Measurements from ENCODE around the gene NDUFAF2.
"Not testable (repeated sequence)": the region's sequence is repeated elsewhere in the genome, so short reads cannot be mapped to it uniquely, and the experiment has no call there.

The NDUFAF2 gene

GRCh38 chr5:60993875-60994571 lies 49.0 kb downstream of the NDUFAF2 start:
- no peak for DNase-seq

- DNase-seq: no peak
Measured at GRCh38 chr5:60996368-60996767, 51.4 kb downstream of the NDUFAF2 start.

- DNase-seq: no peak
Measured at GRCh38 chr5:60997721-60998120, 52.7 kb downstream of the NDUFAF2 start.

DNA sequence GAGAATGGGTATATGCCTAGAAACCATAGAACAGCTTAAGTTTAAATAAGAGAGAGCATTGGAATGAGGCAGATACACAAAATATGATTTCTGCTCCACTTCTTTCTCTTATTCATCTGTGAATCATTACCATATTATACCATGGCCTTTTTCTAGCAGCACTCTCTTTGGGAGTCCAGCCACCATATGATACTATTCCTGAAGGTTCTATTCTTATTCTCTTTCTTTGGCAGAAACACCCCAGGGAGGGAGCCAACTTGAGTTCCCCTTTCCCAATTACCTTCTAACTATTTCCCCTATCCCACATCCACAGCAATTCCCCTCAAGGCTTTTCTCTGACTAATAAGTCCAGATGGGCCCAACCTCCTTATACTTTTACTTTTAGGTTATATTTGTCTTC lies 55.9 kb downstream of the NDUFAF2 start:
- no peak for DNase-seq

- DNase-seq: no peak
Measured at GRCh38 chr5:61001647-61002046, 56.6 kb downstream of the NDUFAF2 start.

- no peak for DNase-seq
Measured at GRCh38 chr5:61002611-61003355, 57.8 kb downstream of the NDUFAF2 start.

DNA sequence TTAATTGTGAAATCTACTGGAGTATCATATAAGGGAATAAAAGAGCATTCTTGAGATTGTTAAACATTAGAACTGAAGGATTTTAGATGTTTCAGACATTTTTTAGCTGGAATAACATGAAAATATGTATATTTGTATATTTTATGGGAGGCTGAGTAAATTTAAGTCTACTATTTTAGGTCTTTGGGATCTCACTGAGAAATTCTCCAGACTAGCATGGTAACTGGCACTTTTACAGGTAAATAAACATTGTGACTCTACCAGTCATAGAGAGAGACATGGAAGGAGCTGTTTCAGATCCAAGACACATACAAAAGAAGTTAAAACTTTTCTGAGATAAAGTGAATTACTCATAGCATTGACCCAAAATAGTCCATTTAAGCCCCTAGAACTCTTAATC lies 59.4 kb downstream of the NDUFAF2 start:
- DNase-seq: no peak

GRCh38 chr5:61009907-61010306 lies 64.9 kb downstream of the NDUFAF2 start:
- DNase-seq: no peak

- DNase-seq: no peak
Measured at GRCh38 chr5:61010467-61011454, 65.8 kb downstream of the NDUFAF2 start.

- no peak for DNase-seq
Measured at GRCh38 chr5:61018062-61018461, 73.1 kb downstream of the NDUFAF2 start.

DNA sequence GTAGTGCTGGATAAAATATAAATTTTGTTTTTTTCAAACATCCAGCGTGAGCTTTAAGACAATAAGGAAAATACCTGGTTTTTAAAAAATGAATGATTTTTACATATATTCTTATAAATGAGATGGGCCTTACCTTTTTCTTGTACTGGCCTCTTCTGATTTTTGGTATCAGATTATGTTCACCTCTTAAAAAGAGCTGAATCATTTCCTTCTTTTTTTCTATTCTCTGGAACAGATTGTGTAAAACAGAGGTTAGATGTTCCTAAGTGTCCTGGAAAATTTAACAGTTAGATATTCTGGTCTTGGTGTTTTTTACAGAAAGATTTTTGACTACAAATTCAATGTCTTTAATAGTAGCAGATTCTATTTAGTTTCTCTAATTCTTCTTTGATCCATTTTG lies 74.6 kb downstream of the NDUFAF2 start:
- DNase-seq: no peak

DNA sequence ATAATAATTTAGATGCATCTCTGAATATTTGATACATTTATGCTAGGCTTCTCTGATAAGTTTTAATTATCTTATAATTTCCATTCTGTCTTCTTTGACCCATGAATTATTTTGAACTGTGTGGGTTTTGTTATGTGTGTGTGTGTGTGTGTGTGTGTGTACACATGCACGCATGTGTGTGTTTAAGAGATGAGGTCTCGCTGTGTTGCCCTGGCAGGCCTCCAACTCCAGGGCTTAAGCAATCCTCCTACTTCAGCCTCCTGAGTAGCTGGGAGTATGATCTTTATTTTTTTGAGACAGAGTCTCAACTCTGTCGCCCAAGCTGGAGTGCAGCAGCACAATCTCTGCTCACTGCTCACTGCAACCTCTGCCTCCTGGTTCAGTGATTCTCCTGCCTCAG lies 75.4 kb downstream of the NDUFAF2 start:
- no peak for DNase-seq

- no peak for DNase-seq
Measured at GRCh38 chr5:61023131-61023530, 78.1 kb downstream of the NDUFAF2 start.

GRCh38 chr5:61026004-61026403 lies 81.0 kb downstream of the NDUFAF2 start:
- DNase-seq: no peak

DNA sequence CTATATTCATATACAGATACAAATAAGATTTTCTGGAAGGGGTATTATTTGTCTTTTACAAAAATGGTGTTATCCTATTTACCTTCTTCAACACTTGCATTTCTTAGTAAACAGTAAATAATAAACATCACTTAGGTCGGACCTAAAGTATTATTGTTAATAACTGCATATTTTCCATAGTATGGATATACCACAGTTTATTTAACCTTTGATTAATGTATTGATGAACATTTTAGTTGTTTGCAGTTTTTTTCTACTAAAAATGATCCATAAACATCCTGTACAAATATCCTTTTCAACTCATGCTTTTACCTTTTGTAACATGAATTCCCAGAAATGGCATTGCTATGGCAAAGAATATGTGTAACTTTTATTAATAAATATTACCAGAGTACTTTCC lies 83.4 kb downstream of the NDUFAF2 start:
- no peak for DNase-seq

DNA sequence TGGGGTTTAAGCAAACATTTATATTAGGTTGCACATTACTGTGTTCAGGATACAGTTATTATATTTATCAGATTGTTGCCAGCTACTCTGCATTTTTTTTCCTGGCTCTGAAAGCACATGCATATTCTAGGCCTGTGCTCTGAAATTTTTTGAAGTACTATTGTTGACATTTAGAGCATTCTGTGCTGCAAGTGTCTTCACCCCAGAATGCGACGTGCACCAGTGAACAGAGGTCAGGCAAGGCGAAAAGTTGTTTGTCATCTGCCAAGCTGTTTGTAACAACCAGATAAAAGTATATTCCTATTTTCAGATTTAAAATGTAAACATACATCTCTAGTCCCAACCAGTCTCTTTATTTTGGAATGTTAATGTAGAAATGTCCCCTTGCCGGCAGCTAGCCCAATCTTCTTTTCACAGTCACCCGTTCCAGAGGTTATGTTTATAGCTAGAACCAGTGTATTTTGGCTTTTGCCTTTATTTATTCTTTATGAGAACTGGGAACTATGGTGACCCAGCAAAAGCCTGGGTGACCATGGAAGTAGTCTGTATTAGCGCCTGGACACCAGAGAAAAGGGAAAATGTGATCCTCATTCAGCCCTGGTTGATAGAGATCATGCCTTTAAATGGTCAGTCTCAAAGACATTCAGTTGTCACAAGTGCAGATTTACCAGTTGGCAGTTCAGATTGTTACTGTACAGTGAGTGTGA lies 84.6 kb downstream of the NDUFAF2 start:
- DNase-seq: no peak

DNA sequence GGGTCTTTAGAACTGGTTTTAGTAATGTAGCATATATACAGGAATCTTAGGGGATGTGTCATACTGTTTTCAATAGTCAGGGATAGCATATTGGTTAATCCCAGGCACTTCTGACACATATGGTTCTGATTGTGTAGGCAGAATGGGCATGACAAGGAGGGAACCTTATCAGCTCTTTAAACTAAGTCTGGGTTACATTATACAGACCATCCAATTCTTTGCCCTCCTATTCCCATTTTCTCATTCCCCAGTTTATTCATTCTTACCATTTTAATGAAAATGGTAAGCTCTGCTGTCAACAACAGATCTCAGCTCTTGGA lies 85.1 kb downstream of the NDUFAF2 start:
- no peak for DNase-seq

DNA sequence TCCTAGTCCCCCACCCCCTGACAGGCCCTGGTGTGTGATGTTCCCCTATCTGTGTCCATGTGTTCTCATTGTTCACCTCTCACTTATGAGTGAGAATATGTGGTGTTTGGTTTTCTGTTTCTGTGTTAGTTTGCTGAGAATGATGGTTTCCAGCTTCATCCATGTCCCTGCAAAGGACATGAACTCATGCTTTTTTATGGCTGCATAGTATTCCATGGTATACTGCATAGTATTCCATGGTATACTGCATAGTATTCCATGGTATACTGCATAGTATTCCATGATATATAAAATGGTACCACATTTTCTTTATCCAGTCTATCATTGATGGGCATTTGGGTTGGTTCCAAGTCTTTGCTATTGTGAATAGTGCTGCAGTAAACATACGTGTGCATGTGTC lies 86.3 kb downstream of the NDUFAF2 start:
- not testable (repeated sequence) for DNase-seq

- DNase-seq: no peak
Measured at GRCh38 chr5:61044545-61044944, 99.5 kb downstream of the NDUFAF2 start.

DNA sequence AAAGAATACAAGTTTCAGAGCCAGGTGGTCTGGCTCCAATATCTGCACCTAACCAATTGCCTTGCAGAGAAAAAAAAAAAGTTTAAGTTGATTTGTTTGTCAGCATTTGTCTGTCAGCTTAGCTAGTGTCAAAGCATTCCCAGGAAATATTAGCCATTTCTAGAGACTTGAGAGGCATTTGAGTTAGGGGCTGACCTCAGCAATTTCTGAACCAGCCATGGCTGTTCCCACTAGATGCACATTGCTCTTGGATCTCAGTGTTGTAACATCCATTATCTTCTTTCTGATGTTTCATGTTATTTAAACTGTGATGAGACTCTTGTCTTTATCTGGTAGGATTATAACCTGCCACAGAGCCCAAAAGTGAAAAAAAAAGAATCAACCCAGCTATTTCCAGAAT lies 102.3 kb downstream of the NDUFAF2 start:
- no peak for DNase-seq

GRCh38 chr5:61048534-61048933 lies 103.5 kb downstream of the NDUFAF2 start:
- DNase-seq: no peak

GRCh38 chr5:61050292-61050691 lies 105.3 kb downstream of the NDUFAF2 start:
- no peak for DNase-seq

DNA sequence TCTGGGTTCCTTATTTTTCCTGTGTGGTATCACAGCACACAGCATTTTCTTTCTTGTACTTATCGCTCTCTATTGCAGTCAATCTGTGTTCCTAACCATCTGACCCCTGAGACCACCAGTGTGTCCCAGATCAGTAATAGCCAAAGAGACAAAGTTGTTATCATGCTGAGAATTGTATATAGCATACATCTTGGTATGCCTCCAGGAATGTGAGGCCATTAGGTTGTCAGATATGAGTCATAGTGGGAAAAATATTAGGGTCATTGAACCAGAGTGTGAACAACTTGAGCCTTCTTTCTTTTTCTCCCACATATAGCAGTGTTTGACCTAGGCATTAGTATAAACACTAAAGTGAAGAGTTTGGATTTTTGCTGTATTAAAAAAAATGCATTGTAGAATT lies 106.3 kb downstream of the NDUFAF2 start:
- DNase-seq: no peak

Data from activated CD4-positive, alpha-beta T cell treated with anti-CD3 and anti-CD28 coated beads for 4 hours (primary cell).